ENCODE results near the gene OGDHL.
A peak's percentile ranks its signal among the peaks of the same experiment; 100 is the strongest.

Gene OGDHL
- long read RNA-seq, partial matches to known transcripts, result 1 of 10 reads
- long read RNA-seq, other reads (novel, unspliced or antisense), result 5 of 10 reads

GRCh38 chr10:49761789-49762565, at the start of gene OGDHL:
TSS of gene OGDHL (minus strand) at chr10:49762323. CDS start at chr10:49758592, 3,731 bp downstream.
- H3K4me3 ChIP-seq (replicated peaks; ENCODE audit: insufficient read depth, low read length), result peak within 1 kb of the TSS; percentile 48
- TF ChIP-seq CTCF (IDR thresholded peaks at IDR 0.05; ENCODE audit: insufficient read depth, low read length) (no peak), REST (IDR thresholded peaks at IDR 0.05; ENCODE audit: insufficient replicate concordance, low read depth) (peak; percentile 100)
- peak; percentile 40 to 64 for DNase-seq (ENCODE audit: low read depth in 1 of 2, low spot score in 1 of 2)
- H3K27ac ChIP-seq (replicated peaks), result no peak within 1 kb of the TSS
- peaks cover 10% of the 10 kb centered on the region for H3K27me3 ChIP-seq (ENCODE audit: insufficient read depth, poor library complexity, severe bottlenecking)

- DNase-seq (ENCODE audit: low read depth in 1 of 2, low spot score in 1 of 2), result no peak
These were observed 41.9 kb upstream of the OGDHL start for GRCh38 chr10:49803988-49804387.

More at GRCh38 chr10:49803988-49804387, 41.9 kb upstream of the OGDHL start:
- no peak for TF ChIP-seq CTCF (IDR thresholded peaks at IDR 0.05; ENCODE audit: insufficient read depth, low read length)
- no peak for TF ChIP-seq POLR2AphosphoS5 (IDR thresholded peaks at IDR 0.05; ENCODE audit: low read depth)
- TF ChIP-seq GABPA (IDR thresholded peaks at IDR 0.05; ENCODE audit: low read depth), result no peak
- no peak for TF ChIP-seq REST (IDR thresholded peaks at IDR 0.05; ENCODE audit: insufficient replicate concordance, low read depth)
- no peak for TF ChIP-seq SPI1 (IDR thresholded peaks at IDR 0.05; ENCODE audit: borderline replicate concordance, low read depth)
- Histone ChIP-seq H3K27ac (replicated peaks) (no peak overlapping the region), H3K27me3 (ENCODE audit: insufficient read depth, poor library complexity, severe bottlenecking) (no peaks in the 10 kb centered on the region), H3K4me3 (replicated peaks; ENCODE audit: insufficient read depth, low read length) (no peak overlapping the region)
